ENCODE measurements around the gene DPP3.
A peak's percentile ranks its signal among the peaks of the same experiment; 100 is the strongest.
"Not testable (repeated sequence)": the region's sequence is repeated elsewhere in the genome, so short reads cannot be mapped to it uniquely, and the experiment has no call there.

Gene DPP3

GRCh38 chr11:66480117-66480938 is at the start of gene DPP3:
Gene DPP3, plus strand, starts transcription at chr11:66480434. Its CDS starts 1,767 bp downstream, at chr11:66482201.
- DNase-seq = peak; percentile 92

- DNase-seq = not testable (repeated sequence)
These were observed 48.9 kb upstream of the DPP3 start for GRCh38 chr11:66431287-66431686.

- not testable (repeated sequence) for DNase-seq
These were observed 48.3 kb upstream of the DPP3 start for GRCh38 chr11:66431871-66432329.

GRCh38 chr11:66432597-66432996 is 47.6 kb upstream of the DPP3 start:
- no peak for DNase-seq

GRCh38 chr11:66437979-66438503 is 42.2 kb upstream of the DPP3 start:
- no peak for DNase-seq

GRCh38 chr11:66438504-66439466 is 41.4 kb upstream of the DPP3 start, which contains the start of gene MRPL11:
Gene MRPL11, minus strand, starts transcription at chr11:66438848. Its CDS starts 94 bp downstream, at chr11:66438754.
- DNase-seq = peak; percentile 83 to 92

- not testable (repeated sequence) for DNase-seq
These were observed 39.9 kb upstream of the DPP3 start for GRCh38 chr11:66440101-66440939.

GRCh38 chr11:66440940-66441282 is 39.3 kb upstream of the DPP3 start:
- not testable (repeated sequence) for DNase-seq

- DNase-seq = no peak
These were observed 36.6 kb upstream of the DPP3 start for GRCh38 chr11:66443602-66444001.

GRCh38 chr11:66447012-66447411 is 33.2 kb upstream of the DPP3 start:
- no peak for DNase-seq

GRCh38 chr11:66448523-66448922 is 31.7 kb upstream of the DPP3 start:
- DNase-seq = no peak

- no peak for DNase-seq
These were observed 29.7 kb upstream of the DPP3 start for GRCh38 chr11:66450560-66450959.

- DNase-seq = no peak
These were observed 28.6 kb upstream of the DPP3 start for GRCh38 chr11:66451663-66452062.

GRCh38 chr11:66454247-66454646 is 26.0 kb upstream of the DPP3 start:
- DNase-seq = no peak

GRCh38 chr11:66454828-66455227 is 25.4 kb upstream of the DPP3 start:
- DNase-seq = no peak

- DNase-seq = no peak
These were observed 22.4 kb upstream of the DPP3 start for GRCh38 chr11:66457826-66458225.

GRCh38 chr11:66459138-66459778 is 21.0 kb upstream of the DPP3 start:
- no peak for DNase-seq

GRCh38 chr11:66462010-66462409 is 18.2 kb upstream of the DPP3 start:
- DNase-seq = no peak

- DNase-seq = no peak
These were observed 17.3 kb upstream of the DPP3 start for GRCh38 chr11:66462911-66463310.

GRCh38 chr11:66464116-66464515 is 16.1 kb upstream of the DPP3 start:
- DNase-seq = not testable (repeated sequence)

- DNase-seq = no peak
These were observed 15.3 kb upstream of the DPP3 start for GRCh38 chr11:66464916-66465315.

Measured in activated CD4-positive, alpha-beta T cell treated with anti-CD3 and anti-CD28 coated beads for 4 hours (primary cell).